SU-DHL-6 (cell line): ENCODE measurements around the gene BRDT.

Source experiments
- EZH2phosphoT487 ChIP-seq: fragments of 200-600 bp; sonication (generic), shearing (Covaris generic); conservative IDR thresholded peaks from 2 replicates; pipeline ENCODE4 v1.6.1; 2018; ENCODE audit warnings: mild to moderate bottlenecking, antibody characterized with exemption, low read length, moderate library complexity, mixed read lengths
- TF ChIP-seq, protein P1 (sequence below): fragments of 200-600 bp; sonication (generic); IDR thresholded peaks from one replicate; pipeline ENCODE4 v1.5.1; 2017; ENCODE audit warnings: antibody characterized with exemption, mild to moderate bottlenecking, low read length, moderate library complexity; ENCODE audit not compliant: insufficient read depth, poor library complexity, severe bottlenecking

DNA sequence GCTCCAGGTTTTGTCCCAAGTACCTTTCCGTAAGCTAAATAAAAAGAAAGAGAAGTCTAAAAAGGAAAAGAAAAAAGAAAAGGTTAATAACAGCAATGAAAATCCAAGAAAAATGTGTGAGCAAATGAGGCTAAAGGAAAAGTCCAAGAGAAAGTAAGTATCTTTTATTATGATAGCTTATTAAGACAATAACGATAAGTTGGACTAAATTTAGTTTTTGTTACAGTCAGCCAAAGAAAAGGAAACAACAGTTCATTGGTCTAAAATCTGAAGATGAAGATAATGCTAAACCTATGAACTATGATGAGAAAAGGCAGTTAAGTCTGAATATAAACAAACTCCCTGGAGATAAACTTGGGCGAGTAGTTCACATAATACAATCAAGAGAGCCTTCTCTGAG lies 31.5 kb downstream of the BRDT start:
- TF ChIP-seq, protein P1, sequence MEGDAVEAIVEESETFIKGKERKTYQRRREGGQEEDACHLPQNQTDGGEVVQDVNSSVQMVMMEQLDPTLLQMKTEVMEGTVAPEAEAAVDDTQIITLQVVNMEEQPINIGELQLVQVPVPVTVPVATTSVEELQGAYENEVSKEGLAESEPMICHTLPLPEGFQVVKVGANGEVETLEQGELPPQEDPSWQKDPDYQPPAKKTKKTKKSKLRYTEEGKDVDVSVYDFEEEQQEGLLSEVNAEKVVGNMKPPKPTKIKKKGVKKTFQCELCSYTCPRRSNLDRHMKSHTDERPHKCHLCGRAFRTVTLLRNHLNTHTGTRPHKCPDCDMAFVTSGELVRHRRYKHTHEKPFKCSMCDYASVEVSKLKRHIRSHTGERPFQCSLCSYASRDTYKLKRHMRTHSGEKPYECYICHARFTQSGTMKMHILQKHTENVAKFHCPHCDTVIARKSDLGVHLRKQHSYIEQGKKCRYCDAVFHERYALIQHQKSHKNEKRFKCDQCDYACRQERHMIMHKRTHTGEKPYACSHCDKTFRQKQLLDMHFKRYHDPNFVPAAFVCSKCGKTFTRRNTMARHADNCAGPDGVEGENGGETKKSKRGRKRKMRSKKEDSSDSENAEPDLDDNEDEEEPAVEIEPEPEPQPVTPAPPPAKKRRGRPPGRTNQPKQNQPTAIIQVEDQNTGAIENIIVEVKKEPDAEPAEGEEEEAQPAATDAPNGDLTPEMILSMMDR = no peak
- no peak for TF ChIP-seq EZH2phosphoT487
